ENCODE measurements around the gene SH3PXD2A. TPM values are rescaled to one million over a fixed set of nuclear protein-coding genes. Genes with fewer than 3 reads are reported as not detected.

Gene SH3PXD2A
- total and polyA plus RNA-seq, 8 donors, result 3.9 to 16.4 (median 8.0) TPM

- no peaks in the 10 kb centered on the region for H3K36me3 ChIP-seq
- no peaks in the 10 kb centered on the region for H3K27me3 ChIP-seq
- intact Hi-C loops (cut with DNase I), result loop anchor here in 1 of 3 donors (10.0 kb wide), 1 partner anchor 281 kb away; no protein-coding TSS in a partner anchor
- no peak overlapping the region for H3K27ac ChIP-seq
- no peaks in the 10 kb centered on the region for H3K9me3 ChIP-seq
- TF ChIP-seq CTCF (IDR thresholded peaks at IDR 0.05), result no peak
- WGBS, 2 donors, result 86 to 90% methylated on average over 5 of the region's 5 CpGs
- ATAC-seq (no peak), FAIRE-seq (no peak), DNase-seq (no peak)
- H3K4me3 ChIP-seq, result no peak overlapping the region
- no peaks in the 10 kb centered on the region for H3K4me1 ChIP-seq
These were observed 159.3 kb downstream of the SH3PXD2A start for GRCh38 chr10:103696094-103696410.

- ATAC-seq, result peak in 3 of 4 donors; percentile 6 to 13 (median 7)
- no peak for DNase-seq
- Histone ChIP-seq H3K9me3 (no peaks in the 10 kb centered on the region), H3K27me3 (no peaks in the 10 kb centered on the region), H3K27ac (no peak overlapping the region), H3K4me1 (no peaks in the 10 kb centered on the region), H3K4me3 (no peak overlapping the region), H3K36me3 (no peaks in the 10 kb centered on the region)
- FAIRE-seq, result no peak
- 62 to 71% methylated on average over 4 of the region's 4 CpGs for WGBS, 2 donors
- no peak for TF ChIP-seq CTCF (IDR thresholded peaks at IDR 0.05)
- intact Hi-C loops (cut with DNase I), result loop anchor here in 1 of 3 donors (10.0 kb wide), 1 partner anchor 281 kb away; no protein-coding TSS in a partner anchor
These were observed 159.8 kb downstream of the SH3PXD2A start for GRCh38 chr10:103695584-103696005.

GRCh38 chr10:103693812-103694205 lies 161.6 kb downstream of the SH3PXD2A start:
- WGBS, 2 donors, result 38 to 43% methylated on average over 5 of the region's 5 CpGs
- H3K4me1 ChIP-seq, result no peaks in the 10 kb centered on the region
- H3K9me3 ChIP-seq, result no peaks in the 10 kb centered on the region
- no peak overlapping the region for H3K27ac ChIP-seq
- no peaks in the 10 kb centered on the region for H3K27me3 ChIP-seq
- FAIRE-seq (no peak), ATAC-seq (no peak), DNase-seq (no peak)
- no peak for TF ChIP-seq CTCF (IDR thresholded peaks at IDR 0.05)
- no peaks in the 10 kb centered on the region for H3K36me3 ChIP-seq
- intact Hi-C loops (cut with DNase I), result loop anchor here in 1 of 3 donors (10.0 kb wide), 1 partner anchor 279 kb away; no protein-coding TSS in a partner anchor
- no peak overlapping the region for H3K4me3 ChIP-seq

- Histone ChIP-seq H3K36me3 (no peaks in the 10 kb centered on the region), H3K4me1 (no peaks in the 10 kb centered on the region), H3K9me3 (no peaks in the 10 kb centered on the region), H3K27me3 (no peaks in the 10 kb centered on the region), H3K27ac (no peak overlapping the region), H3K4me3 (peak overlapping the region in 2 of 4 donors; percentile 16 to 30)
- intact Hi-C loops (cut with DNase I), result loop anchor here in 1 of 3 donors (10.0 kb wide), 1 partner anchor 278 kb away; no protein-coding TSS in a partner anchor
- no peak for TF ChIP-seq CTCF (IDR thresholded peaks at IDR 0.05)
- WGBS, 2 donors, result 7 to 9% methylated on average over 49 to 69 of the region's 69 CpGs
- peak in 3 of 4 donors; percentile 11 to 39 (median 35) for ATAC-seq
- no peak for DNase-seq
- FAIRE-seq, result no peak
These were observed 162.2 kb downstream of the SH3PXD2A start for GRCh38 chr10:103692952-103693811.

All from pancreas (tissue), 10 donors.